H1 (cell line): ENCODE results near the gene CYP17A1. TPM values are rescaled to one million over a fixed set of nuclear protein-coding genes. Genes with fewer than 3 reads are reported as not detected.

Experiments used
- CTCF ChIA-PET: fragments of 300-600 bp; sonication (Branson Sonifier 250); formaldehyde crosslinking; loops from one replicate; lab custom pipeline; 2021; ENCODE audit not compliant: partially characterized antibody; lab: Charles Lee
- POLR2A ChIA-PET: fragments of 300-600 bp; sonication (Branson Sonifier 250); formaldehyde crosslinking; loops from one replicate; lab custom pipeline; 2021; ENCODE audit warnings: inconsistent platforms; ENCODE audit not compliant: partially characterized antibody; lab: Charles Lee
- DNase-seq, 2 experiments: peaks; one replicate each; pipeline versions ENCODE4 v3.0.0 to v3.0.0-alpha.2; 2010 to 2022; ENCODE audit warnings: low spot score in 2 of 2, low read depth in 1 of 2, mixed read lengths in 1 of 2
- FAIRE-seq: peaks from 2 replicates; lab custom pipeline; 2011; peaks lifted over from hg19 to GRCh38; lab: Jason Lieb, UNC
- H2AFZ ChIP-seq: 2 replicates; pipeline ENCODE4 v1.8.1; 2012; ENCODE audit warnings: low read length, inconsistent platforms
- H2AK5ac ChIP-seq: 2 replicates; pipeline ENCODE4 v1.6.1; 2013; ENCODE audit warnings: low read depth, low read length
- H2BK120ac ChIP-seq: replicated peaks from 2 replicates; pipeline ENCODE3; 2013; ENCODE audit warnings: low read depth, low read length, inconsistent platforms
- H2BK12ac ChIP-seq: 2 replicates; pipeline ENCODE4 v1.6.1; 2013; ENCODE audit warnings: low read depth, low read length
- H2BK15ac ChIP-seq: 2 replicates; pipeline ENCODE4 v1.6.1; 2013; ENCODE audit warnings: low read length
- H2BK20ac ChIP-seq: 2 replicates; pipeline ENCODE4 v1.6.1; 2013; ENCODE audit warnings: low read length
- H2BK5ac ChIP-seq: 2 replicates; pipeline ENCODE4 v1.6.1; 2013; ENCODE audit warnings: low read depth, low read length
- H3K14ac ChIP-seq: 2 replicates; pipeline ENCODE4 v1.6.1; 2013; ENCODE audit warnings: inconsistent platforms; ENCODE audit not compliant: insufficient read length
- H3K18ac ChIP-seq: 2 replicates; pipeline ENCODE4 v1.6.1; 2013; ENCODE audit warnings: low read length; ENCODE audit errors: extremely low read depth
- H3K23ac ChIP-seq: 2 replicates; pipeline ENCODE4 v1.6.1; 2013; ENCODE audit warnings: inconsistent platforms; ENCODE audit not compliant: insufficient read length
- H3K23me2 ChIP-seq: 2 replicates; pipeline ENCODE4 v1.6.1; 2013; ENCODE audit warnings: low read depth, low read length
- H3K27ac ChIP-seq: 2 replicates; pipeline ENCODE4 v1.6.1; 2011; ENCODE audit warnings: low read depth, low read length, inconsistent platforms
- H3K27me3 ChIP-seq, 4 experiments: replicated peaks in 1 of 4; 1 replicate in 1 of 4; 2 replicates in 3 of 4; pipeline versions ENCODE4 v1.6.1 to v1.8.1; 2011 to 2013; ENCODE audit warnings: low read length in 3 of 4, mild to moderate bottlenecking in 3 of 4, inconsistent platforms in 2 of 4, mixed read lengths in 2 of 4, moderate library complexity in 1 of 4; ENCODE audit not compliant: control insufficient read depth in 3 of 4, insufficient read depth in 3 of 4; ENCODE audit errors: extremely low read depth in 1 of 4
- H3K36me3 ChIP-seq, 4 experiments: 2 replicates each; pipeline versions ENCODE4 v1.6.1 to v1.8.1; 2011 to 2013; ENCODE audit warnings: mild to moderate bottlenecking in 4 of 4, low read length in 3 of 4, moderate library complexity in 2 of 4, control low read depth in 1 of 4, inconsistent platforms in 1 of 4; ENCODE audit not compliant: insufficient read depth in 4 of 4, control insufficient read depth in 2 of 4
- H3K4ac ChIP-seq: replicated peaks from 2 replicates; pipeline ENCODE3; 2013; ENCODE audit warnings: low read length, low read depth, mixed read lengths, inconsistent platforms; ENCODE audit not compliant: insufficient read length
- H3K4me1 ChIP-seq, 4 experiments: replicated peaks in 1 of 4; 1 replicate in 1 of 4; 2 replicates in 3 of 4; pipeline versions ENCODE4 v1.6.1 to v1.8.1; 2011 to 2013; ENCODE audit warnings: low read length in 3 of 4, inconsistent platforms in 2 of 4, mixed read lengths in 1 of 4; ENCODE audit not compliant: insufficient read depth in 4 of 4, control insufficient read depth in 3 of 4
- H3K4me2 ChIP-seq, 2 experiments: 2 replicates each; pipeline versions ENCODE4 v1.6.1 to v1.8.1; 2011 to 2013; ENCODE audit warnings: low read depth in 2 of 2, low read length in 2 of 2, control low read depth in 1 of 2, inconsistent platforms in 1 of 2, mild to moderate bottlenecking in 1 of 2; ENCODE audit not compliant: insufficient read depth in 1 of 2
- H3K4me3 ChIP-seq, 4 experiments: fragments of 200-600, 300-600 bp in 1 of 4; sonication (generic), shearing (Covaris generic), sonication (Bioruptor Twin) in 1 of 4; 2 replicates each; pipeline versions ENCODE4 v1.5.1 to v1.8.1; 2011 to 2016; ENCODE audit warnings: low read length in 4 of 4, low read depth in 3 of 4, control low read depth in 2 of 4, inconsistent platforms in 2 of 4, mild to moderate bottlenecking in 2 of 4, mixed read lengths in 1 of 4, moderate library complexity in 1 of 4; ENCODE audit not compliant: insufficient read depth in 2 of 4; ENCODE audit errors: extremely low read depth in 1 of 4
- H3K56ac ChIP-seq: replicated peaks from 2 replicates; pipeline ENCODE3; 2013; ENCODE audit warnings: low read depth, mild to moderate bottlenecking, mixed read lengths, low read length, inconsistent platforms; ENCODE audit not compliant: insufficient read length
- H3K79me1 ChIP-seq: 2 replicates; pipeline ENCODE4 v1.6.1; 2013; ENCODE audit warnings: low read depth, low read length, control low read depth
- H3K79me2 ChIP-seq, 2 experiments: 2 replicates each; pipeline versions ENCODE4 v1.6.1 to v1.8.1; 2012 to 2013; ENCODE audit warnings: low read length in 2 of 2, mild to moderate bottlenecking in 2 of 2, inconsistent platforms in 1 of 2; ENCODE audit not compliant: insufficient read depth in 2 of 2, control insufficient read depth in 1 of 2
- H3K9ac ChIP-seq, 4 experiments: replicated peaks in 1 of 4; 1 replicate in 1 of 4; 2 replicates in 3 of 4; pipeline versions ENCODE4 v1.6.1 to v1.8.1; 2011 to 2013; ENCODE audit warnings: low read depth in 3 of 4, low read length in 3 of 4, control low read depth in 2 of 4, mild to moderate bottlenecking in 2 of 4, moderate library complexity in 2 of 4, inconsistent platforms in 1 of 4; ENCODE audit errors: extremely low read depth in 1 of 4
- H3K9me3 ChIP-seq, 2 experiments: 2 replicates each; pipeline versions ENCODE4 v1.6.1 to v1.8.1; 2012 to 2013; ENCODE audit warnings: mild to moderate bottlenecking in 2 of 2, moderate library complexity in 2 of 2, control low read depth in 1 of 2, inconsistent platforms in 1 of 2, low read depth in 1 of 2, low read length in 1 of 2, mixed read lengths in 1 of 2; ENCODE audit not compliant: insufficient read depth in 2 of 2
- H4K20me1 ChIP-seq, 2 experiments: replicated peaks in 1 of 2; 2 replicates each; pipeline versions ENCODE3 to v1.8.1; 2011 to 2013; ENCODE audit warnings: inconsistent platforms in 2 of 2, low read length in 2 of 2, mild to moderate bottlenecking in 1 of 2; ENCODE audit not compliant: insufficient read depth in 2 of 2, control insufficient read depth in 1 of 2
- H4K5ac ChIP-seq: 2 replicates; pipeline ENCODE4 v1.6.1; 2013; ENCODE audit warnings: low read length, low read depth, mixed read lengths, inconsistent platforms; ENCODE audit not compliant: insufficient read length
- H4K8ac ChIP-seq: 2 replicates; pipeline ENCODE4 v1.8.0; 2013; ENCODE audit warnings: mild to moderate bottlenecking, moderate library complexity, low read length, inconsistent platforms; ENCODE audit not compliant: insufficient read depth; ENCODE audit errors: extremely low read depth
- H4K91ac ChIP-seq: replicated peaks from 2 replicates; pipeline ENCODE3; 2013; ENCODE audit warnings: low read length, mixed read lengths, inconsistent platforms; ENCODE audit not compliant: insufficient read length
- BRCA1 ChIP-seq: IDR thresholded peaks from 2 replicates; pipeline ENCODE4 v1.6.1; 2012; ENCODE audit warnings: low read depth, low read length, improper control_type of control experiment
- CREB1 ChIP-seq: IDR thresholded peaks from 2 replicates; pipeline ENCODE4 v1.6.1; 2012; ENCODE audit warnings: inconsistent platforms
- POLR2A ChIP-seq, 2 experiments: IDR thresholded peaks; 1 replicate in 1 of 2; 2 replicates in 1 of 2; pipeline ENCODE4 v1.6.1; 2011; ENCODE audit warnings: low read depth in 2 of 2, low read length in 2 of 2, mild to moderate bottlenecking in 2 of 2; ENCODE audit errors: control extremely low read depth in 1 of 2
- SAP30 ChIP-seq: fragments of 300-600 bp; sonication (generic); IDR thresholded peaks from 2 replicates; pipeline ENCODE4 v1.7.1; 2012; ENCODE audit warnings: low read length, moderate library complexity, mild to moderate bottlenecking, inconsistent platforms; ENCODE audit not compliant: insufficient read depth, insufficient replicate concordance
- TBP ChIP-seq: IDR thresholded peaks from 2 replicates; pipeline ENCODE4 v1.6.1; 2011; ENCODE audit warnings: low read depth, low read length, improper control_type of control experiment
- whole genome bisulfite sequencing, 2 experiments: shearing (Covaris generic) in 1 of 2; methylation state at CpG; one replicate each; pipeline versions ENCODE4 v1.1.6 to v1.1.7; 2013 to 2015; ENCODE audit warnings: low lambda C conversion rate in 2 of 2, mixed read lengths in 2 of 2, inconsistent platforms in 1 of 2, low coverage in 1 of 2, missing lambda C conversion rate in 1 of 2; ENCODE audit not compliant: insufficient replicate concordance in 2 of 2, insufficient coverage in 1 of 2, insufficient read length in 1 of 2; ENCODE audit errors: extremely low coverage in 1 of 2, missing lambda C conversion rate in 1 of 2; 5-methylcytosine and 5-hydroxymethylcytosine counted together
- polyA plus RNA-seq, 7 experiments: library from polyadenylated mRNA; depleted of rRNA in 3 of 7; stranded (reverse) in 5 of 7; unstranded in 2 of 7; fragments of >200 nt in 5 of 7; fragments of 200-250 nt in 2 of 7; gene quantifications; 1 replicate in 5 of 7; 2 replicates in 1 of 7; 4 replicates in 1 of 7; pipeline versions ENCODE4 v1.2.1 to v1.2.3, GENCODE V29; 2011 to 2013; ENCODE audit warnings: missing spikeins in 2 of 7, mixed read lengths in 2 of 7
- total RNA-seq: library from RNA; stranded (reverse); fragmentation: NEBNext Ultra II Directional; extraction: Animal tissue kit (Norgen Biotek cat#: 25700); gene quantifications from 2 replicates; pipeline ENCODE4 v1.2.1, GENCODE V29; 2021

The CYP17A1 gene
- total and polyA plus RNA-seq, 2 of the 8 experiments (the other 6 are each of a cell fraction or from before 2014, with no cell fraction given): not detected

- Histone ChIP-seq H2BK5ac (no peak overlapping the region; the same call in 1 of the 2 replicates), H3K4me3 (no peak overlapping the region), H4K8ac (no peak overlapping the region), H2BK15ac (peak overlapping the region; percentile 73; the same call in 1 of the 2 replicates), H3K4me2 (peak overlapping the region in 1 of 2 experiments; percentile 11; a peak in 1 of 4 replicates), H3K79me1 (no peaks in the 10 kb centered on the region), H3K9me3 (peaks cover 0 to 3% of the 10 kb centered on the region in 2 experiments; a peak in 2 of 4 replicates), H2AK5ac (no peak overlapping the region; the same call in 1 of the 2 replicates), H2BK120ac (no peak overlapping the region), H3K4ac (no peak overlapping the region), H4K91ac (peak overlapping the region; percentile 27), H4K5ac (no peak overlapping the region), H3K4me1 (peaks cover 19 to 33% (median 29%) of the 10 kb centered on the region in 4 experiments), H3K36me3 (peaks cover 0 to 3% (median 0%) of the 10 kb centered on the region in 4 experiments; a peak in 1 of 8 replicates), H2AFZ (no peak overlapping the region), H3K27me3 (no peaks in the 10 kb centered on the region), H3K18ac (no peak overlapping the region), H3K23me2 (no peaks in the 10 kb centered on the region; the same call in none of the 2 replicates), H4K20me1 (no peaks in the 10 kb centered on the region), H3K9ac (no peak overlapping the region; a peak in 1 of 7 replicates), H2BK20ac (no peak overlapping the region; the same call in 1 of the 2 replicates), H2BK12ac (peak overlapping the region; percentile 2), H3K23ac (no peak overlapping the region), H3K27ac (0 out of 2 replicates have a peak overlapping the region, but pooled peaks have one; percentile 22), H3K14ac (no peak overlapping the region), H3K79me2 (no peaks in the 10 kb centered on the region), H3K56ac (no peak overlapping the region)
- CTCF ChIA-PET: interaction anchor here (1.0 to 1.7 kb wide), 4 partner anchors 11 to 47 kb away, joined by 3 to 7 read pairs (median 4); no protein-coding TSS in a partner anchor
- FAIRE-seq: no peak
- POLR2A ChIA-PET: interaction anchor here (1.0 to 4.4 kb wide), 6 partner anchors 10 to 55 kb away, joined by 3 to 40 read pairs (median 3); no protein-coding TSS in a partner anchor
- WGBS, 2 experiments: 84% methylated on average over 8 of the region's 8 CpGs; no CpG with 5 or more reads in 1 of the 2 experiments
- DNase-seq: no peak
- TF ChIP-seq POLR2A (IDR thresholded peaks at IDR 0.05; ENCODE audit: control extremely low read depth in 1 of 2, low read depth in 2 of 2, low read length in 2 of 2): no peak
- no peak for TF ChIP-seq BRCA1
- TF ChIP-seq SAP30: no peak
- TF ChIP-seq CREB1: no peak
- TF ChIP-seq TBP: no peak
Measured at GRCh38 chr10:102799691-102800471, 37.3 kb downstream of the CYP17A1 start.
